Choroid plexus epithelial cell (primary cell): Measurements from ENCODE around the gene RCN2.

Source experiments
- DNase-seq: peaks from one replicate; pipeline ENCODE4 v3.0.0-alpha.2; 2010; ENCODE audit warnings: low read depth
- H3K4me3 ChIP-seq: 2 replicates; pipeline ENCODE4 v1.5.1; 2011; ENCODE audit warnings: low read depth, mild to moderate bottlenecking, control low read depth, low read length, moderate library complexity
- TF ChIP-seq, protein P1 (sequence below): conservative IDR thresholded peaks from 2 replicates; pipeline ENCODE4 v1.5.1; 2011; ENCODE audit warnings: low read depth, mild to moderate bottlenecking, control low read depth, inconsistent platforms, low read length, moderate library complexity

Gene RCN2

DNA sequence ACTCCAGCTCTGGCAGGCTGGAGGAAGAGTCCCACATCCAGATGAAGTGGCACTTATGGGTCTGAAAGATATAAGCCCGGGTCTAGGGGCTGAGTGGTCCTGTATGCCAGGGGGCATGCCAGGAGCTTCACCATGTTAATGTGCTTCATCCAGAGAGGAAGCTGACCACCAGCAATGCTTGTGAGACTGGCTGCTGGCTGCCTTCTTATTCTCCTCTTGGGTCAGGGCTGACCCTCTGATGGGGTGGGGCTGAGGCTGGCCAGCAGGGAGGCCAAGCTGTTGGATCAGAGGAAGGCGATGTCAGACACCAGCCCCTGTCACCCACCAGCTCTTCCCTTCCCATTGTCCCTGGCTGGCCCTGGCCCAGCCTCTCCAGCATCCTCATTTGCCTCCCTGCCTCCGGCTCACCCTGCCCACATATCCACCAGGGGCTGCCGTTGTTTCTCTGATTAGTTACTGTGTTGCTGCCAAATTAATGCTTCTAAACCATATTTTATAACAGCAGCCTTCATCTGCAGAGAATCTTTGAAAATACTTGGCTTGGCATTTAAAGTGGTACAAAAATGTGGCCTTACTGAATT lies 43.0 kb downstream of the RCN2 start:
- TF ChIP-seq, protein P1, sequence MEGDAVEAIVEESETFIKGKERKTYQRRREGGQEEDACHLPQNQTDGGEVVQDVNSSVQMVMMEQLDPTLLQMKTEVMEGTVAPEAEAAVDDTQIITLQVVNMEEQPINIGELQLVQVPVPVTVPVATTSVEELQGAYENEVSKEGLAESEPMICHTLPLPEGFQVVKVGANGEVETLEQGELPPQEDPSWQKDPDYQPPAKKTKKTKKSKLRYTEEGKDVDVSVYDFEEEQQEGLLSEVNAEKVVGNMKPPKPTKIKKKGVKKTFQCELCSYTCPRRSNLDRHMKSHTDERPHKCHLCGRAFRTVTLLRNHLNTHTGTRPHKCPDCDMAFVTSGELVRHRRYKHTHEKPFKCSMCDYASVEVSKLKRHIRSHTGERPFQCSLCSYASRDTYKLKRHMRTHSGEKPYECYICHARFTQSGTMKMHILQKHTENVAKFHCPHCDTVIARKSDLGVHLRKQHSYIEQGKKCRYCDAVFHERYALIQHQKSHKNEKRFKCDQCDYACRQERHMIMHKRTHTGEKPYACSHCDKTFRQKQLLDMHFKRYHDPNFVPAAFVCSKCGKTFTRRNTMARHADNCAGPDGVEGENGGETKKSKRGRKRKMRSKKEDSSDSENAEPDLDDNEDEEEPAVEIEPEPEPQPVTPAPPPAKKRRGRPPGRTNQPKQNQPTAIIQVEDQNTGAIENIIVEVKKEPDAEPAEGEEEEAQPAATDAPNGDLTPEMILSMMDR = no peak
- DNase-seq = no peak
- no peak overlapping the region for H3K4me3 ChIP-seq

- TF ChIP-seq, protein P1 = no peak
- DNase-seq = no peak
- no peak overlapping the region for H3K4me3 ChIP-seq
Measured at GRCh38 chr15:76976141-76976540, 44.6 kb downstream of the RCN2 start.

DNA sequence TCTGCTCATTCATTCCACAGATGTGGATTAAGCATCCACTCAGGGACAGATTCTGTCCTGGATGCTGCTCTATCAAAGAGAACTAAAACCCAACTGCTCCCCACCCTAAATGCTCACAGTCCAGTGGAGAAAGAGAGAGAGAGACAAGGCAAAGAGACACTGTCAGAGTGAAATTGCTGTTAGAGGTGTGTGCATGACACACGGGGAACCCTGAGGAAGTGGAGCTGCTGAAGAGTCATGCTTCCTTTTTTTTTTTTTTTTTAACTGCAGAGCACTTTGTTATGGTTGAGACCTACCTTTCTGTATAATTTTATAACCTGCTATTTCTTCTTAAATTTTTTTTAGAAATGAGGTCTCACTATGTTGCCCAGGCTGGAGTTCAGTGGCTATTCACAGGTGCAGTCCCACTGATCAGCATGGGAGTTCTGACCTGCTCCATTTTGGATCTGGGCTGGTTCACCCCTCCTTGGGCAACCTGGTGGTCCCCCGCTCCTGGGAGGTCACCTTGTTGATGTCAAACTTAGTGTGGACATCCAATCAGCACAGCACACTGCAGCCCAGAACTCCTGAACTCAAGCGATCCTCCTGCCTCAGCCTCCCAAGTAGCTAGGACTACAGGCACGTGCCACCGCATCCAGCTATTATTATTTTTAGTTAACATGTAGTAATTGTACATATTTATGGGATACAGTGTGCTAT lies 45.2 kb downstream of the RCN2 start:
- H3K4me3 ChIP-seq = no peak overlapping the region
- no peak for DNase-seq
- TF ChIP-seq, protein P1 = no peak

- no peak overlapping the region for H3K4me3 ChIP-seq
- TF ChIP-seq, protein P1 = no peak
- no peak for DNase-seq
Measured at GRCh38 chr15:76978522-76979330, 47.2 kb downstream of the RCN2 start.

DNA sequence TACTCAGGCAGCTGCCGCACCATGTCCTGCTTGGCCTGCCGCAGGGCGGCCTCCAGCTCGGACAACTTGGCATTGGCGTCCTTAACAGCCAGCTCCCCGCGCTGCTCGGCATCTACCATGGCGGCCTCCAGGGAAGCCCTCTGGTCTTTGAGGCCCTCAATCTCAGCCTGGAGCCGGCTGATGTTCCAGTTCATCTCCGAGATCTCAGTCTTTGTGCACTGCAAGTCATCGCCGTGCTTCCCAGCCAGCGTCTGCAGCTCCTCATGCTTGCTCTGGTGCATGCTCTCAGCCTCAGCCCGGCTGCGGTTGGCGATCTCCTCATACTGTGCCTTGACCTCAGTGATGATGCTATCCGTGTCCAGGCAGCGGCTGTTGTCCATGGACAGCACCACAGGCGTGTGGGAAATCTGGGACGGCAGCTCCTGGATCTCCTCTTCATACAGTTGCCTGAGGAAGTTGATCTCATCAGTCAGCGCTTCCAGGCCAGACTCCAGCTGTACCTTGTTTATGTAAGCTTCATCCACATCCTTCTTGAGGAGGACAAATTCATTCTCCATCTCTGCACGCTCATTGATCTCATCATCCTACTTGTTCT lies 47.9 kb downstream of the RCN2 start:
- no peak overlapping the region for H3K4me3 ChIP-seq
- TF ChIP-seq, protein P1 = no peak
- peak; percentile 30 for DNase-seq

DNA sequence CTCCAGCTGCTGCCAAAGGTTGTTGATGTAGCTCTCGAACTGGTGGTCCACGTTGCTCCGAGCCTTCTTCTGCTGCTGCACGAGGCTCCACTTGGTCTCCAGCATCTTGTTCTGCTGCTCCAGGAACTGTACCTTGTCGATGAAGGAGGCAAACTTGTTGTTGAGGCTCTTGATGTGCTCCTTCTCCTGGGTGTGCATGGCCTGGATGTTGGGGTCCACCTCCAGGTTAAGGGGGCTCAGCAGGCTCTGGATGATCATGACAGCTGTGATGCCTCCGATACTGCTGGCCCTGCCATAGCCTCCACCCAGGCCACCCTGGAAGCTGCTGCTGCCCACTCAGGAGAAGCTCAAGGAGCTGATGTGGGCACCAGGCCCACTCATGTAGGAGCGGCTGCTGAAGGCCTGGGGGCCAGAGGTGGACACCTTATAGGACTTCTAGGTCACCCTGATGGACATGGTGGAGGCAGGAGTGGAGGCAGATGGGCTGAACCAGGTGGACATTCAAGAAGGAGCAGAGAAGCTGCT lies 48.5 kb downstream of the RCN2 start:
- no peak for DNase-seq
- no peak overlapping the region for H3K4me3 ChIP-seq
- TF ChIP-seq, protein P1 = no peak
